SU-DHL-6 (cell line): Measurements from ENCODE around the gene C2CD2.

Experiments
- EZH2phosphoT487 ChIP-seq: fragments of 200-600 bp; sonication (generic), shearing (Covaris generic); conservative IDR thresholded peaks from 2 replicates; pipeline ENCODE4 v1.6.1; 2018; ENCODE audit warnings: mild to moderate bottlenecking, antibody characterized with exemption, low read length, moderate library complexity, mixed read lengths
- TF ChIP-seq, protein P1 (sequence below): fragments of 200-600 bp; sonication (generic); IDR thresholded peaks from one replicate; pipeline ENCODE4 v1.5.1; 2017; ENCODE audit warnings: antibody characterized with exemption, mild to moderate bottlenecking, low read length, moderate library complexity; ENCODE audit not compliant: insufficient read depth, poor library complexity, severe bottlenecking

DNA sequence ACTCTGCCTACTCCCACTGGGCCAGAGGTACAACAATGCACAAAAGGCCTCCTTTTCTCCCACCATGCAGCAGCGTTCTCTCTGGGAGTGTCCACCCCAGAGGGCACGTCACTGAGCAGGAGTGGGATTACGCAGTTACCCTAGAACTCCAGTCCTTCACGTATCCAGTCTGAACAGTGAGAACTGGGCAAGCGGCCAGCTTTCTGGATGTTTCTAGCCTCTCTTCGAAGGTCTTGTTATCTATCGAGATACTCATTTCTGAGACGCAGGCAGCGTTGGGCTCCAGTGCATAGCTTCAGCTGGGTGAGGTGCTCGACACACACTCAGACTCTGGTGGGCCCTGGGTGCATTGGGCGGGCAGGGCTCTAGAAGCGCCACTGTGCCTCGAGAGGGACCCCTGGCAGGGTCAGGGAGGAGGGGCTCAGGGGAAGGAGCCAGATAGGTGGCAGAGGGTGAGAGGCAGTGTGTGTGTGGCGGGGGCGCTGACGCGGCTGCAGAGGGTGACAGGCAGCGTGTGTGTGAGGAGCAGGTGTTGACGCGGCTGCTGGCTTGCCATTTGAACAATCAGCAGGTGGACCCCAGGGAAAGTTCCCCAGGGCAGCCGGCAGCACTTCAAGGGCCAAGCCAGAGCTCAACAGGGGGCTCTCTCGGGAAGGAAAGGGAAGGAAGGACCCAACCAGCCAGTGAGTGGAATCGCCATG is 102.6 kb downstream of the C2CD2 start:
- TF ChIP-seq, protein P1, sequence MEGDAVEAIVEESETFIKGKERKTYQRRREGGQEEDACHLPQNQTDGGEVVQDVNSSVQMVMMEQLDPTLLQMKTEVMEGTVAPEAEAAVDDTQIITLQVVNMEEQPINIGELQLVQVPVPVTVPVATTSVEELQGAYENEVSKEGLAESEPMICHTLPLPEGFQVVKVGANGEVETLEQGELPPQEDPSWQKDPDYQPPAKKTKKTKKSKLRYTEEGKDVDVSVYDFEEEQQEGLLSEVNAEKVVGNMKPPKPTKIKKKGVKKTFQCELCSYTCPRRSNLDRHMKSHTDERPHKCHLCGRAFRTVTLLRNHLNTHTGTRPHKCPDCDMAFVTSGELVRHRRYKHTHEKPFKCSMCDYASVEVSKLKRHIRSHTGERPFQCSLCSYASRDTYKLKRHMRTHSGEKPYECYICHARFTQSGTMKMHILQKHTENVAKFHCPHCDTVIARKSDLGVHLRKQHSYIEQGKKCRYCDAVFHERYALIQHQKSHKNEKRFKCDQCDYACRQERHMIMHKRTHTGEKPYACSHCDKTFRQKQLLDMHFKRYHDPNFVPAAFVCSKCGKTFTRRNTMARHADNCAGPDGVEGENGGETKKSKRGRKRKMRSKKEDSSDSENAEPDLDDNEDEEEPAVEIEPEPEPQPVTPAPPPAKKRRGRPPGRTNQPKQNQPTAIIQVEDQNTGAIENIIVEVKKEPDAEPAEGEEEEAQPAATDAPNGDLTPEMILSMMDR = no peak
- TF ChIP-seq EZH2phosphoT487 = no peak
